AG09319 (cell line): ENCODE measurements around the gene MAOA.

ENCODE experiments used
- DNase-seq: peaks from one replicate; pipeline ENCODE4 v3.0.0-alpha.2; 2010; ENCODE audit warnings: low read depth; ENCODE audit errors: extremely low read depth
- TF ChIP-seq, protein P1 (sequence below): IDR thresholded peaks from 2 replicates; pipeline ENCODE4 v1.5.1; 2011; ENCODE audit warnings: low read depth, mild to moderate bottlenecking, inconsistent platforms, low read length, moderate library complexity

Gene MAOA

DNA sequence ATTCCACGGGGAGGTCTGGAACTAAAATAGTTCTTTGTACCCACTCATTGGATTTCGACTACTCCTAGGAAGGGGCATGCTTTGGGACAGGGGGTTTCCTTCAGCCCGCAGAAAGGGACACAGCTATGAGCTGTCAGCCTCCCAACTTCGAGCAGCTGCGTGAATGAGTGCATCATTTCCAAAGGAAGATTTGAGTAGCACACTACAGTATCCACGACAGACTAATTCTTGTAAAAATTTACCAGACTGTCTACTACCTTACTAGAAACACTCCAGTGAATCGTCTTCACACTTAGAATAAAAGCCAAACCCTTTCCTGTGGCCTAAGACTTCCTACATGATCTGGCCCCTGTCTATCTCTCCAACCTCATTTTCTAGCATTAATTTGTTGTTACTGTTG, 101.9 kb downstream of the MAOA start:
- TF ChIP-seq, protein P1, sequence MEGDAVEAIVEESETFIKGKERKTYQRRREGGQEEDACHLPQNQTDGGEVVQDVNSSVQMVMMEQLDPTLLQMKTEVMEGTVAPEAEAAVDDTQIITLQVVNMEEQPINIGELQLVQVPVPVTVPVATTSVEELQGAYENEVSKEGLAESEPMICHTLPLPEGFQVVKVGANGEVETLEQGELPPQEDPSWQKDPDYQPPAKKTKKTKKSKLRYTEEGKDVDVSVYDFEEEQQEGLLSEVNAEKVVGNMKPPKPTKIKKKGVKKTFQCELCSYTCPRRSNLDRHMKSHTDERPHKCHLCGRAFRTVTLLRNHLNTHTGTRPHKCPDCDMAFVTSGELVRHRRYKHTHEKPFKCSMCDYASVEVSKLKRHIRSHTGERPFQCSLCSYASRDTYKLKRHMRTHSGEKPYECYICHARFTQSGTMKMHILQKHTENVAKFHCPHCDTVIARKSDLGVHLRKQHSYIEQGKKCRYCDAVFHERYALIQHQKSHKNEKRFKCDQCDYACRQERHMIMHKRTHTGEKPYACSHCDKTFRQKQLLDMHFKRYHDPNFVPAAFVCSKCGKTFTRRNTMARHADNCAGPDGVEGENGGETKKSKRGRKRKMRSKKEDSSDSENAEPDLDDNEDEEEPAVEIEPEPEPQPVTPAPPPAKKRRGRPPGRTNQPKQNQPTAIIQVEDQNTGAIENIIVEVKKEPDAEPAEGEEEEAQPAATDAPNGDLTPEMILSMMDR: no peak

DNA sequence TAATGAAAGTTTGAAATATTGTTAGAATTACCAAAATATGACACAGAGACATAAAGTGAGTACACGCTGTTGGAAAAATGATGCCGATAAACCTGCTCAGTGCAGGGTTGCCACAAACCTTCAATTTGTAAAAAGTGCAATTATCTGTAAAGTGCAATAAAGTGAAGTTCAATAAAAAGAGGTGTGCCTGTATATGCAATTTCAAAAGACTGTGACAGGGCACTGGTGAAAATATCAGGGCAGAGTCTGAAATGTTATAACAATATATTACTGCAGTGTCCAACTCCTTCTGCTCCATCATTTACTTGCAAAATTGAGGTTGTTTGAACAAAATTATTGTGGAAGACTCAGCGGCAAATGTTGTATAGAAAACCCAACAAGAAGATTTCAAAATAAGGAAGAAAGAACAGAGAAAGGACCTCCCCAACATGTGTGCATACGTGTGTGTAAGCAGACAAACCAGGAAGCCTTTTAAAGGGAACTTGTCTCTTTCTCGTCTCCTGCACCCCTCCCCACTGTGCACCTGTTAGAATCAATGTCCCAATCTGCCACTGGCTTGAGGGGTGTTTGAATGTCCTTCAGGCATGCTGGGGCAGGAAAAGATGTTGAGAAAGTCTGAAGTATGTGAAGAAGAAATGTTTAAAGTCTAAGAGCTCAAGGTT, 130.0 kb downstream of the MAOA start:
- TF ChIP-seq, protein P1: no peak
- DNase-seq: no peak

More for the DNA sequence above, 101.9 kb downstream of the MAOA start:
- DNase-seq: no peak
